ENCODE measurements around the gene POTEF.

GRCh38 chr2:130162968-130163367 lies 33.9 kb upstream of the POTEF start:
- TF ChIP-seq POLR2A (IDR thresholded peaks at IDR 0.05) (no peak), EP300 (IDR thresholded peaks at IDR 0.05) (no peak)
